Measurements from ENCODE around the gene MCM8. TPM values are rescaled to one million over a fixed set of nuclear protein-coding genes. Genes with fewer than 3 reads are reported as not detected.

MCM8 gene
- total and polyA plus RNA-seq, 2 experiments from 2014 or later: 10.6 to 30.4 TPM

- Histone ChIP-seq H3K4me2 (no peak overlapping the region), H2AFZ (no peak overlapping the region), H3F3A (replicated peaks; ENCODE audit: low read depth) (no peaks in the 10 kb centered on the region), H3K36me3 (ENCODE audit: insufficient read depth) (peaks cover 3% of the 10 kb centered on the region; the same call in 1 of the 2 replicates), H3K27me3 (ENCODE audit: insufficient read depth) (no peaks in the 10 kb centered on the region), H4K20me1 (replicated peaks; ENCODE audit: insufficient read depth) (peaks cover 8% of the 10 kb centered on the region), H3K9me2 (ENCODE audit: insufficient read depth) (no peaks in the 10 kb centered on the region), H3K79me2 (replicated peaks; ENCODE audit: insufficient read depth) (peaks cover 71% of the 10 kb centered on the region), H3K4me1 (ENCODE audit: insufficient read depth) (no peaks in the 10 kb centered on the region), H3K4me3 (no peak overlapping the region), H3K27ac (ENCODE audit: low read depth) (no peak overlapping the region)
- TF ChIP-seq EZH2phosphoT487 (IDR thresholded peaks at IDR 0.05; ENCODE audit: unreplicated experiment) (no peak), REST (IDR thresholded peaks at IDR 0.05; ENCODE audit: unreplicated experiment) (no peak), NANOG (IDR thresholded peaks at IDR 0.05; ENCODE audit: borderline replicate concordance) (no peak), POLR2AphosphoS5 (IDR thresholded peaks at IDR 0.05; ENCODE audit: low read depth) (no peak), STAT1 (IDR thresholded peaks at IDR 0.05; ENCODE audit: unreplicated experiment) (no peak), ETS1 (IDR thresholded peaks at IDR 0.05) (no peak), ZNF462 (CRISPR knock-in tag; IDR thresholded peaks at IDR 0.05) (no peak), JUNB (IDR thresholded peaks at IDR 0.05; ENCODE audit: unreplicated experiment) (no peak), ZNF114 (CRISPR knock-in tag; IDR thresholded peaks at IDR 0.05) (no peak), CTCF (conservative IDR thresholded peaks at IDR 0.05; ENCODE audit: low read depth in 2 of 2) (no peak), ZNF331 (CRISPR knock-in tag; IDR thresholded peaks at IDR 0.05; ENCODE audit: low read depth) (no peak), CREB1 (CRISPR knock-in tag; IDR thresholded peaks at IDR 0.05; ENCODE audit: low read depth) (no peak), EZH2 (IDR thresholded peaks at IDR 0.05; ENCODE audit: low read depth, unreplicated experiment) (no peak)
- DNase-seq (ENCODE audit: low spot score): no peak
- Mint-ChIP-seq H3K27ac (no peak overlapping the region), H3K9me3 (no peaks in the 10 kb centered on the region), H3K36me3 (ENCODE audit: low read depth) (peaks cover 21% of the 10 kb centered on the region), H3K4me1 (no peaks in the 10 kb centered on the region), H3K27me3 (ENCODE audit: insufficient read depth, low read depth, poor library complexity) (no peaks in the 10 kb centered on the region), H3K4me3 (no peak overlapping the region)
- no peak for ATAC-seq
These were observed 67.0 kb downstream of the MCM8 start for GRCh38 chr20:6017467-6017866.

All from GM23338 (cell line).